RPMI8226 (cell line): ENCODE measurements around the gene P2RX3.
A peak's percentile ranks its signal among the peaks of the same experiment; 100 is the strongest.

Source experiments
- DNase-seq: peaks from one replicate; pipeline ENCODE4 v3.0.0-alpha.2; 2015

P2RX3 gene

DNA sequence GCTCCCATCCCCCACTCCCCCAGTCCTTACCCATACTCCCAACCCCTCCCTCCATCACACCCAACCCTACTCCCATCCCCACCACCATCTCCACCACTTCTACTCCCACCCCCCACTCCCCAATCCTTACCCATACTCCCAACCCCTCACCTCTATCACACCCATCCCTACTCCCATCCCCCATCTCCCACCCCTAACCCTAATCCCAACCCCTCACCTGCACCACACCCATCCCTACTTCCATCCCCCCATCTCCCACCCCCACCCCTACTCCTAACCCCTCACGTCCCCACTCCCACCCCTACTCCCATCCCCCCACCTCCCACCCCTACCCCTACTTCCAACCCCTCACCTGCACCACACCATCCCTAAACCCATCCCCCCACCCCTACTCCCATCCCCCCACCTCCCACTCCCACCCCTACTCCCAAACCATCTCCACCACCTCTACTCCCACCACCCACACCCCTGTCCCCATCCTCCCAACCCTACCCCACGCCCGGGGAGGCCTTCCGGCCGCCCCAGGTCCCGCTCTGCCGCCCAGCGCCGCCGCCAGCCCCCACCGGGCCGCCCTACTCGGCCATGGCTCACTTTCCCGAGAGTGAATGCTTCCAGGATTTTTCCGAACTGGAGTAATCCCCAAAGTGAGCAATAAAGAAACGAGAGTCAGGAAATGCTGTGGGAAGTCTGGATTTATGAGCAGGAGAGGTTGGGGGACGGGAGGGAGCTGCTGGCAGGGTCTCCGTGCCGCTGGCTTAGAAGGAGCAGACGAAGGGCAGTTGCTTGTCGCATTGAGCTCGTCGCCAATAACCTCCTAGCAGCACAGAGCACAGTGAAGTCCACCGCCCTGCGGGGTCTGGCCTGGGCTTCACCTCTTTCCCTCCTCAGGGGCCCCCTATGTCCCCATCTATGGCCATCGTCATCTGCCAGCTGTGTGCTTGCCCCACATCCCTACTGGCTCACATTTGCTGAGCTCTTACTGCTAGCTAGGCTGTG is 38.2 kb downstream of the P2RX3 start:
- DNase-seq: no peak

DNA sequence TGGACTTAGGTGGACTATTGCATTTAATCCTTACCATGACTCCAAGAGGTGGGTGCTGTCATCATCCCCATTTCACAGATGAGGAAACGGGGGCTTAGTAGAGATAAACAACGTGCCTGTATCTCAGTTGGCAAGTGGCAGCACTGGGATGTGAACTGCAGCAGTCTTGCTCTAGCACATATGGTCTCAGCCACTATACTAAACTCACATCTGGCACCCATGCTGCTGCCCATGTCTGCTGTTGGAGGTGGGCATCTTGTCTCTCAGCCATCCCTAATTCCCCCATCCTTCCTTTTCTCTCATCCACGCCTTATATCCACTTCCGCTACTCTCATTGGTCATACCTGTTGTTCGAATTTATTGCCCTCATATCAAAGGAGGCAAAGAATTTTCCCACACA is 39.0 kb downstream of the P2RX3 start:
- no peak for DNase-seq

DNA sequence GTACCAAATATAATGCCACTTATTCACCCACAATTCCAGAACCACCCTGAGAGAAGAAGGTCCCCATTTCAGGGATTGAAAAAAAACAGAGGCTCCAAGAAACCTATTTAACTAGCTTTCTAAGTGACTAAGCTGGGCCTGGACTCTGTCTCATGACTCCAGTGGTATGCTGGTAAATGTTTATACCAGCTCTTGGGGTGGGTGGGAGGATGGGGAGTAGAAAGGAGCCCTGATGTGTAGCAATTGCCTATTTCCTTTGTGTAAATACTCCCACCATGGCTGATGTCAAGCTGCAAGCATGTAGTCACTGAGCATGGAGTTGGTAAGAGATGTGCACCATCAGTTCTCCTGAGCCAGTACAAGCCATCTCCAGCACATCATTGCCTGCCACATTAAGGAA is 40.0 kb downstream of the P2RX3 start:
- DNase-seq: no peak

DNA sequence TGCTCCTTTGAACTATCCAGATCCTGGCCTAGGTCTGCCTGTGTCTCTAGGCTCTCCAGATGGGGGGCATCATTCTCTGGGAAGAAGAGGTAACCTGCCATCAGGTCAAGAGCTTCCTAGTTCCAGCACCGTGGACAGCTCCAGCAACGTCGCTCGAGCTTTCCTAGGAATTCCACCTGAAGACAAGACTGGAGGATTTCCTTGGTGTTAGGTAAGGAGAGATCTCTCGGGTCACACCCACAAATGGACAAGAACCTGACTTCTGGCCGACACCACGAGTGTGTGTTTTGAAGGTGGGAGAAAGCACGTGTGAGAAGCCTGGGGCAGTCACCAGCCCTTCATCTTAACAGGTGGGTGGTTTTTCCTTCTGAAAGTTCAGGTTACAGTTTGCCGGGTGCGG is 41.6 kb downstream of the P2RX3 start:
- DNase-seq: peak; percentile 35

DNA sequence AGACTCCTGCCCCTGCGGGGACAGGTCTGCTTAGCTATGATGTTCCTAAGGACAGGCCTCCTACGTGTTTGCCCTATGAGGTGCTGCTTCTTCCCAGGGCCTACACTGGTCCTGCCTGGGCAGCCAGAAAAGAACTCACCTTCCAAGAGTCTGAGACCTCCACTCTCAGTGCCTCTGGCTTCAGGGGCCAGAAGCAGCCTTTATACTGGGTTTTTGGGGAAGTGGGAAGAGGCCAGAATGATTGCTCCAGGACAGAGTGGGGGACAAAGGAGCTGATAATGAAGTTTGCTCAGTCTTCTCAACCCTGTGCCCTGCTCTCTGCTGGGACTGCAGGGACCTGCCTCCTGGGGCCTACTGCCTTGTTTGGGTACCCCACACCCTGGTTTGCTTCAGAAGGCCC is 42.8 kb downstream of the P2RX3 start, which contains the start of gene PRG3:
TSS of gene PRG3 (minus strand) at position 176 of the 400 bp plus-strand sequence. CDS start 442 bp downstream, outside the sequence.
- DNase-seq: no peak

DNA sequence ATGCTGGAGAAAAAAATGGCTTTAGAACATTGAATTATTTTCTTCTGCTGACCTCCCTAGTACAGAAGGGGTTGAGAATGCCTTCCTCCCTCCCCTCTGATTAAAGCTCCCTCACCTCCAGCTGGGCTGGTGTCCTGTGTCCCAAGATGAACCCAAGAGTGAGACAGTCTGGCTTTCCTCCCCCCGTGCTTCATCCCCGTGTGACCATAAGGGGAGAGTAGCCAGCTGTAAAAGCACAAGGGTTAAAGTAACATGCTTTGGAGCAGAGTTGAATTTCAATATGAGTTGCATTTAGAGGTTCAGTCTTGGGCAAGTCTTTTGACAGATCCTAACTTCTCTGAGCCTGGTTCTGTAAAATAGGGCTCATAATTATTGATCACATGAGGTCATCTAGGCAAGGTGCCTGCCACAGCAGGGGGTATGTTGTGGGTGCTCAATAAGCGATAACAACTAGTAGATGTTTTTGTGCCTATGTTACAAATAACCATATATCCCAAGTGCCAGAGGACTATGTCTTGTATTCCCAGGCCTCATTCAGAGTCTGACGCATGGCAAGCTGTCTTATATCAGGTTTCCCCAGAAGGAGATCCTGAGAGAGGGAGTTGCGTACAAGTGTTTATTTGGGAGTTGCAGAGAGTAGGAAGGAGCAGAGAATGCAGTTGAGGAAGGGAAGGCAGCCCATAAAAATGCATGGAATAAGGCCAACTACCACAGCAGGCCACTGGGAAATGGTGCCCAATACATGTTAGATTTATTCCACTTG is 48.2 kb downstream of the P2RX3 start:
- no peak for DNase-seq

DNA sequence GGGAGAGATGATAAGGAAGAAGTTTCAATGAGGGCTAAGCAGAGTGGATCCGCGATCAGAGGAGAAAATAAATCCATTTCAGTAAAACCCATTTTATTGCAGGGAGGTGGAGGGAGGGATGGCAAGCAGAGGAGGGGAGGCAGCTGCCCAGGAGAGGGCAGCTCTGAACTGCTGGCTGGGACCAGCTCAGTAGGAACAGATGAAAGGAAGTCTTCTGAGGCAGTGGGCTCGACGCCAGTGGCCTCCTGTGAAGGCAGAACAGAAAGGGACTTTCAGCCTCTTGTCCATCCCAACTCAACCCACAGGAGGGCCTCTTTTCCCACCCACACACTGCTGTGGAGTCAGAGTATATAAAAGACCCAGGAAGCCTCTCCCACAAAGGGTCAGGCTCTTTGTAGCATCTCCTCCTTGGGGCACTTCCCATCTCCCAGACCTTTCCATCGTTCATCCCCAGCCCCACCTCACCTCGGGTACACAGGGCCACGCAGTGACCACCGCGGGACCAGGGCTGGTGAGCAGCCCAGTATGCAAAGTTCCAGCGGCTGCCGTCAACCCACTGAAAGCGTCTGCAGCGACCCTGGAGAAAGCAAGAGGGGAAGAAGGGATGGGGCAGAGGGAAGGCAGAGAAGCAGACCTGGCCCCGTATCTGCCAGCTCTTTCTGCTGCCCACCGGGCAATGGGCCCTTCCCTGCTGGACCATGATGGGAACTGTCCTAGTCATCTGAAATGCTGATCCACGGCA is 49.3 kb downstream of the P2RX3 start:
- peak; percentile 29 for DNase-seq

DNA sequence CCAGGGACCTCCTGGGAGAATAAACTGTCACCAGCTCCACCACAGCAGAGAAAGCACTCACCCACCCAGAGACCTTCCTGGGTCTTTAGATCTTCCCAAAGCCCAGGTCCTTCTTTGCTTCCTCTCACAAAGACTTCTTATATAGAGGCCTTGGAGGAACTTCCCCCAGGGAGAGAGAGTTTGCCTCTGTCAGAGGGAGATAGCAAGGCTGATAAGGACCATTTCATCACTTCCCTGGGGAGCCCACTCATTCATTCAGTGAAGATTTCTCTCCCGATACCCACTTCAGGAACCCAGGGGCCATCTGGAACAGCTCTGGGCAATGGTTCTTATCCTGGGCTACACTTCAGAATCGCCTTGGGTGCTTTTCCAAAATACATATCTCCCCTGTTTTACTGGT is 52.4 kb downstream of the P2RX3 start, which contains the start of gene PRG2:
TSS of gene PRG2 (minus strand) at position 116 of the 400 bp plus-strand sequence. CDS start 706 bp downstream, outside the sequence.
- no peak for DNase-seq

DNA sequence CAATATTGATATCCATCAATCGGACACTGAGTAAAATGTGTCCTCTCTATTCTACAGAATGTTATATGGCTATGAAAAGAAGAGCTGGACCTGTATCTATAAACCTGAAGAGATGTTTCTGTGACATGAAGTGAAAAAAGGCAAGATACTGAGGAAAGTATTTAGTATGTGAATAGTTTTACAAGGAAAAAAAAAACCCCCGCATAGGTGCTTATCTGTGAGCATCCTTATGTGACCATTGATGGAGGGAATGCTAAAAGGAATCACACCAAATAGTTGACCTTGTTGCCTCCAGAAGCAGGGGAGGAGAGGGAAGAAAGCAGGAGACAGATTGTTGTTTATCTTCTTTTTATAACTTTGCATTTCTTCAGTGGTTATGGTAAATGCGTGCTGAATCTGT is 53.0 kb downstream of the P2RX3 start:
- DNase-seq: no peak

DNA sequence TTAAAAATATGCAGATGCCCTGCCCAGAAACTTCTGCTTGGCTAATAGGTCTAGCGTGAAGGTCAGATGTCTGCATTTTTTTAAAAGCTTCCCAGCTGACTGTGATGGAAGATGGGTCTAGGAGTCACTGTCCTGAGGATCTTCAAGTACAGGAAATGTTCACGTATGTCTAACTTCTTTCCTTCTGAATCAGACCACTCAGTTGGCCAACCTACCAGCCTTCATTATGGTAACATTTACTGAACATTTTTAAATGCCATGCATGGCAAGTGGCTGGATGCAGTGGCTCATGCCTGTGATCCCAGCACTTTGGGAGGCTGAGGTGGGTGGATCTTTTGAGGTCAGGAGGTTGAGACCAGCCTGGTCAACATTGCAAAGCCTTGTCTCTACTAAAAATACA is 53.4 kb downstream of the P2RX3 start:
- DNase-seq: no peak

DNA sequence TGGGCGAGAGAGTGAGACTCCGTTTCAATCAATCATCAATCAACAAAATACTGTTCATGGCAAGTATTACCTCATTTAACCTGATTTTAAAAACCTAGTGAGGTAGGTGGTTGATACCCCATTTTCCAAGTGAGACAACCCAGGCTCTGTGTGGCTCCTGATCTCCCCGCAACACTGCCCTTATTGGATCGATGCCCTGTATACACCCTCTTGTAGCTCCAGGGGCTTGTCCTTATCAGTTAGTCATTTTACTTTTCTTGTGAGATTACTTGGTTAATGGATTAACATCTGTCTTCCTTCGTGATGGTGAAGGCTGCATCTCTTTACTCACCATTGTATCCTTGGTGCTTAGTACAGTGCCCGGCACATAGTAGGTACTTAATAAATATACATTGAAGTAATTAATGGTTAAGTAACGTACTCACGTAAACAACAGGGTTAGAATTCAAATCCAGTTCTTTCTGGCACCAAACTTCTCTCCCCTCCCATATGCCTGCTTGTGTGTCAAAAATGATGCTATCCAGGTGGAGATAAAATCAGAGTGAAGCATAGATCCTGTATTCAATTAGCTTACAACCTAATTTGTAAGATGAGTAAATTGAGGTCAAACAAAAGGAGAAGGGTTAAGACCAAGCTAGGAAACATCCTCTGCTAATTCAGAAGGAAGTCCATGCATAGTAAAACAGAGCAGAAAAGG is 54.1 kb downstream of the P2RX3 start:
- DNase-seq: no peak

DNA sequence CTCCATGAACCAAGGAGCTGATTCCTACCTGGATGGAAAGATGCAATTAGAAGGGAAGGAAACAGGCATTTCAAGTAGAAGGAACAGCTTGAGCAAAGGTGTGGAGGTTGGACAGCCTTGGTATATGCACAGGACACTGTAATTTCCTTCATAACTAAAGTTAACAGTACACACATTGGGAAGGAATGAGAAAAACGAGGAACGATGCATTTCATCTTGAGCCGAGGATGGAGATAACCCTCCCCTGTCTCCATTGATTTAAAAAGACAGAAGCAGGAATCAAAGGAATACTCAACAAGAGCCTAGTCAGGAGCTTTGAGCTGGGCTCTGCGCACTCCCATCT is 54.6 kb downstream of the P2RX3 start:
- DNase-seq: no peak

DNA sequence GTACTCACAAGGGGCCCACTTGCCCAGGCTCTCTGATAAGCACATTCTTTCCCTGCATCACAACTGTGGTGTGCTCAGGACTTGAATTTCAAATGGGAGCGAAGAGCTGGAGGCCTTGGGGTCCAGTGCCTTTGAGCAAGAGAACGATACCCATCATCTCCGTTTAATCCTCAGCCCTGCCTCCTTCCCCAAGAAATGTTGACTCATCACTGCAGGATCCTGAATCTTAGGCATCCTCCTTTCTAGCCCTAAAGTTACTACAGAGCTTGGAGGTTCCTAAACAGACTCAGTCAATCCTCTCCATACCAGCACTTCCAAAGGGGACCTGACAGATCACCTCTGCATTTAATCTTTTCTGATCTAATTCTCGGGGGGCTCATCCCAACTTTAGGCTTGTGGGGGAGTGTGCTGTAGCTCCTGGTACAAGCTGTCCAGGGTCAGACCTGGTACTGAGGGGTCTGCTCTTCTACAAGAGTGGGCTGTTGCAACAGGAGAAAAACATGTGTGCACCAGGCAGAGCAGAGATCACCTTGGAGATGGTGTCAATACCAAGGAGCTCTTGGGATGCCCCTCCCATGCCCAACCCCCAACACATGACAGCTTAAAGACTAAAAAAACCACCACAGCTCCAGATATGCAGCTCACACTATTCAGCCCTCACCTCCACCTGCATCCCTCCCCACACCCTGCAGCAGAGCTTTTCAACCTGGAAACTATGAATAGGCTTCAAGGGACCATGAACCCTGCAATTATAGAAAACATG is 56.2 kb downstream of the P2RX3 start:
- DNase-seq: no peak

DNA sequence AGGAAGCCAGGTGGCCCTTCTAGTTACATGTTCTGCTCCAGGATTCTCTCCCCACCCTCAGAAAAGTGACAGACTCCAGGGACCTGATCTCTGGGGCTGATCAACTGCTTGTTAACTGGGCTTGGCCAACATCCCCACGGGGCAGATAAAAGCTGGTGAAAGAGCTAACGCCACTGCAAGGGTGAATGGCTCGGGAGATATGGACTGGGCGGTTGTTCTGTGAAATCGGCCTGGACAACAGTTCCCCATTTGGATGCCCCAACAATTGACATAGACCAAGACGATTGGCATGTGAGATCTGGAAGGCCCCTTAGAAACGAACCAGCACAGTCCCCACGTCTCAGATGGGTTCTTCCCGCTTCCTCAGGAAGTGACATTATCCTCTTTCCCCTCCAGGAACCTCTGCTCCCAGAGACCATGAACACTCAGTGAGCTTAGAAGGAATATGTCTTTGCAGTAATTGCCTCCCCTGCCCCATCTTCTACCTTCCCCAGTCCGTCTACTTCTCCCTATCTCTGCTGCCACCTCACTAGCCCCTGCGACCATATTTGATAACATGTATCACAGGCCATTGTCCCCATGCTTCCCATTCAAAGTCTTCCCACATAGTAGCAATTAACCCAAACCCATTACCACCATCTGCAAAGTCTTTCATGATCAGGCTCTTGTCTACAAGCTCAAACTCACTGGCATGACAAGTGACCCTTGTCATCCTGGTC is 57.9 kb downstream of the P2RX3 start:
- no peak for DNase-seq

DNA sequence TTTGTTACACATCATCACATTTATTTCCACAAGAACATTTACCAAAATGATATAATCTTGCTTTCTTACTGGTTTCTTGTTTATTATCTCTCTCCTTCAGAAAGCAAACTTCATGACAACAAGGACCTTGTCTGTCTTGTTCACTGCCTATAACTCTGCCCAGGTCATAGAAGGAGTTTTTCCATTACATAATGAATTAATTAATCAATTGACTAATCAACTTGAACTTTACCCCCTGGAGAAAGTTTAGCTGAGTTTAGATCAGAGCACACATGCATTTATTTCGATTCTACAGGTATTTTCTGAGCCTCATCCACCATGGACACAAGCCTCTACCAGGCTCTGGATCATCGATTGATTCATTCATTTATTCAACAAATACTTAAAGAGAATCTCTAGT is 58.6 kb downstream of the P2RX3 start:
- DNase-seq: no peak

DNA sequence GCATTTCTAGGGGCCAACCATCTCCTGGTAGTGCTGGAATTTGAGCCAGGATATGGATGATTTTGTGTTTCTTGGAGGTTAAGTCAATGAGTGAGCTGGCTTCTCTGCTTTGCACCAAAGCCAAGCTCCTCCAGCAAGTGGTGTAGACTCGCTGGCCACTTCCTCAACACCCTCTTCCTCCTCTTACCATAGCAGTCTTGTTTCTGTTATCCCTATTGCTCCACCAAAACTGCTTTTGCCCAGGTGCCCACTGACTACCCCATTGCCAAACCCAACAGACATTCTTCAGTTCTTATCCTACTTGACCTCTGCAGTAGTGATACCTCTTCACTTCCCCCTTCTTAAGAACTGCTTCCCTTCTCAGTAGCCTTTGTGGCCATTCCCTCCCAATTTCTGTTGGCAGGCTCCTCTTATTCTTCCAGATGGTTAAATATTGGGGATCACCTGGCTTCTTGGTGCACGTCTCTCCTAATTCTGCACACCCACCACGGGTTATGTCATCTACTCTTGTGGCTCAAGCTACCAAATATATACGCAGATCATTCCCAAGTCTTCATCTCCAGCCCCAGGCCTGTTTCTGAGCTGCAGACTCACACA is 59.3 kb downstream of the P2RX3 start:
- no peak for DNase-seq

DNA sequence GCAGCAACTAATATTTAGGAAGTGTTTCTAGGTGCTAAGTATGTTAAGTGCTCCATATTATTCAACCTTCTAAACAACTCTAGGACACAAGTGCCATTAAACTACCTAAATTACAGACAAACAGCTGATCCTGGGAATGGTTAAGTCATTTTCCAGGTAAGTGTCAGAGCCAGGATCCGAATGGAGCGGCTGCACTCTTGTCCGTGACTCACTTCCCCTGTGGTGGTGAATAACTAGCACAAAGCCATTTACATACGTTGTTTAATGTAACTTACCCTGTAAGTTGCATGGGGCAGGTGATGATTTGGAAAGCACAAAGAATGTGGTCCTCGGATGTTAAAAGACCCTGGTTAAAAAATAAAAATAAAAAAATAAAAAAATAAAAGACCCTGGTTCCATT is 61.1 kb downstream of the P2RX3 start:
- DNase-seq: no peak

DNA sequence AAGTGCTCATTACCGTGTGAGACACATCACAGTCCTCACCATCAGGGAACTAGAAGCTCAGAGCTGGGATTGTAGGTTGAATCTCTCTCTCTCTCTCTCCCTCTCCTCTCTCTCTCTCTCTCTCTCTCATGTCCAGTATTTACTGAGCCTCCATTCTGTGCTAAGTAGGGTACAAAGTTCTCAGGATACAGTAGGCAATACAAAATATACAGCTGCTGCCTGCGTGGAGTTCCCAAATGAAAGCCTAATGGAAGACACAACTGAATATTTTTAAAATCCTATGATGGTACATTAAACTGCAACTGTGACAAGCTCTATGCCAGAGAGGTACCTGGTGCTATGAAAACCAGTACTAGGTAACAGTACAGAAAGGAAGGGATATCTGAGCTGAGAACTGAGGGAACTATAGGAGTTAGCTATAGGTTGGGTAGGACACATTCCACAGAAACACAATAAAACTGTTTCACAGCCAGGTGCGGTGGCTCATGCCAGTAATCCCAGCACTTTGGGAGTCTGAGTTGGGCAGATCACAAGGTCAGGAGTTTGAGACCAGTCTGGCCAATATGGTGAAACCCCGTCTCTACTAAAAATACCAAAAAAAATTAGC is 61.9 kb downstream of the P2RX3 start:
- DNase-seq: no peak

DNA sequence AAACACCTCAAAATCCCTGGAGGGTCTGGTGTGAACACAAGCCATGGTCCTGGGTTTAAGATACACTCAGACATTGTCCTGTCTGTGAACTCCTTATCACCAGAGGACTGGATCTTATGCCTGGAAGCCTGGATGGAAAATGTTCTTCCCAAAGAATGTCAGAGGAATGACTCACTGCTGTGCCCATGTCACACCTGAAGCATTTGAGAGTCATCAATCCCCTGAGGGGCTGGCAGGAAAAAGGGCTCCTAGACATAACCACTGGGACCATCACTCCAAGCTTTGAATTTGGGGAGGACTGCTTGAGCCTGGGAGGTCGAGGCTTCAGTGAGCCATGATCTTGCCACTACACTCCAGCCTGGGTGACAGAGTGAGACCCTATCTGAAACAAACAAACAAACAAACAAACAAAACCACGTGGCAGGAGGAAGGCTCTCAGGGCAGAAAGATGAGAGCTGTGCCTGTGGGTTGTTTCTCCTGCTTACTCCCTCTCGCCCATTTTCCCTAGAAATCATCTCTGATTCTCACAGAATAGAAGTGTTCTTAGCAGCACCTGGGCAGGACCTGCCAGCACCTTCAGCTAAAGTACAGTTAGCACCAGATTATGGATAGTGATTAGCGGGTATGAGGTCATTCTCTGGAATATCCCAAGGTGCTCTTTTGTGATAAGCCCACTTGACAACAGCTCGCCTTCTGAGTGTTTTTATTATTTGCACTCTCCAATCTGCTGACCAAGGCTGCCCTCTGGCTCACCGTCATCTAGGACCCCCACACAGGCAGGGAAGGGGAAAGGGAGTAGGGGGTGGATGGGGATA is 64.2 kb downstream of the P2RX3 start:
- no peak for DNase-seq
